Measurements from ENCODE around the gene PCDHB9. TPM values are rescaled to one million over a fixed set of nuclear protein-coding genes. Genes with fewer than 3 reads are reported as not detected.

PCDHB9 gene
- under 0.01 and 0.17 TPM in 2 replicates for total RNA-seq

GRCh38 chr5:141186897-141187512 lies at the start of gene PCDHB9:
Gene PCDHB9 (plus strand): TSS chr5:141187161. CDS start chr5:141187319, 158 bp downstream.

GRCh38 chr5:141149812-141150211 lies 37.1 kb upstream of the PCDHB9 start, which contains the start of gene PCDHB6:
Gene PCDHB6 (plus strand): TSS chr5:141150057. CDS start chr5:141150258, 201 bp downstream.

GRCh38 chr5:141172381-141173204 lies 14.4 kb upstream of the PCDHB9 start, which contains the start of gene PCDHB7:
Gene PCDHB7 (plus strand): TSS chr5:141172644. CDS start chr5:141172836, 192 bp downstream.

GRCh38 chr5:141177577-141178191 lies 9.3 kb upstream of the PCDHB9 start, which contains the start of gene PCDHB8:
Gene PCDHB8 (plus strand): TSS chr5:141177790. CDS start chr5:141178035, 245 bp downstream.

GRCh38 chr5:141182248-141182647 lies 4.7 kb upstream of the PCDHB9 start, which contains the start of gene PCDHB16:
Gene PCDHB16 (plus strand): TSS chr5:141182387. CDS start chr5:141182560, 173 bp downstream.

GRCh38 chr5:141192110-141192725 lies 5.3 kb downstream of the PCDHB9 start, which contains the start of gene PCDHB10:
Gene PCDHB10 (plus strand): TSS chr5:141192353. CDS start chr5:141192553, 200 bp downstream.

GRCh38 chr5:141199359-141200235 lies 12.6 kb downstream of the PCDHB9 start, which contains the start of gene PCDHB11:
Gene PCDHB11 (plus strand): TSS chr5:141199627. CDS start chr5:141199775, 148 bp downstream.

GRCh38 chr5:141208478-141208877 lies 21.5 kb downstream of the PCDHB9 start, which contains the start of gene PCDHB12:
Gene PCDHB12 (plus strand): TSS chr5:141208719. CDS start chr5:141208908, 189 bp downstream.

GRCh38 chr5:141213656-141214339 lies 26.8 kb downstream of the PCDHB9 start, which contains the start of gene PCDHB13:
Gene PCDHB13 (plus strand): TSS chr5:141213919. CDS start chr5:141214124, 205 bp downstream.

GRCh38 chr5:141223112-141223783 lies 36.3 kb downstream of the PCDHB9 start, which contains the start of gene PCDHB14:
Gene PCDHB14 (plus strand): TSS chr5:141223343. CDS start chr5:141223506, 163 bp downstream.

Other genes with a start within 250 kb of the PCDHB9 start
- gene PCDHAC2, start 220.7 kb upstream of the PCDHB9 start, total RNA-seq, result under 0.01 TPM in 1 of 2 replicates, not detected in the other
- not detected in 2 replicates for gene PCDHB1, start 135.8 kb upstream of the PCDHB9 start, total RNA-seq
- gene PCDHB2, start 92.5 kb upstream of the PCDHB9 start, total RNA-seq, result 0.58 and 3.0 TPM in 2 replicates
- 0.29 and 0.50 TPM in 2 replicates for gene PCDHB3, start 86.7 kb upstream of the PCDHB9 start, total RNA-seq
- 0.15 and 0.17 TPM in 2 replicates for gene PCDHB4, start 65.3 kb upstream of the PCDHB9 start, total RNA-seq
- 0.29 and 1.3 TPM in 2 replicates for gene PCDHB5, start 52.0 kb upstream of the PCDHB9 start, total RNA-seq
- 0.33 TPM in 1 of 2 replicates, not detected in the other for gene PCDHB6, start 37.1 kb upstream of the PCDHB9 start, total RNA-seq
- gene PCDHB7, start 14.5 kb upstream of the PCDHB9 start, total RNA-seq, result under 0.01 and 0.66 TPM in 2 replicates
- gene PCDHB8, start 9.4 kb upstream of the PCDHB9 start, total RNA-seq, result 0.50 TPM in 1 of 2 replicates, not detected in the other
- 0.15 and 0.50 TPM in 2 replicates for gene PCDHB16, start 4.8 kb upstream of the PCDHB9 start, total RNA-seq
- 0.15 and 0.66 TPM in 2 replicates for gene PCDHB10, start 5.2 kb downstream of the PCDHB9 start, total RNA-seq
- gene PCDHB11, start 12.5 kb downstream of the PCDHB9 start, total RNA-seq, result 0.50 TPM in 1 of 2 replicates, not detected in the other
- gene PCDHB12, start 21.6 kb downstream of the PCDHB9 start, total RNA-seq, result 0.15 and 0.33 TPM in 2 replicates
- under 0.01 and 1.3 TPM in 2 replicates for gene PCDHB13, start 26.8 kb downstream of the PCDHB9 start, total RNA-seq
- 0.15 and 1.2 TPM in 2 replicates for gene PCDHB14, start 36.2 kb downstream of the PCDHB9 start, total RNA-seq
- under 0.01 and 0.66 TPM in 2 replicates for gene PCDHB15, start 58.2 kb downstream of the PCDHB9 start, total RNA-seq
- 0.50 and 1.0 TPM in 2 replicates for gene SLC25A2, start 116.9 kb downstream of the PCDHB9 start, total RNA-seq
- gene TAF7, start 133.6 kb downstream of the PCDHB9 start, total RNA-seq, result 70.8 and 74.8 TPM in 2 replicates
- 1.3 and 2.3 TPM in 2 replicates for gene PCDHGA1, start 143.4 kb downstream of the PCDHB9 start, total RNA-seq
- gene PCDHGA2, start 151.6 kb downstream of the PCDHB9 start, total RNA-seq, result 3.3 and 6.6 TPM in 2 replicates
- 1.3 and 2.6 TPM in 2 replicates for gene PCDHGA3, start 156.7 kb downstream of the PCDHB9 start, total RNA-seq
- 4.4 and 4.5 TPM in 2 replicates for gene PCDHGB1, start 162.9 kb downstream of the PCDHB9 start, total RNA-seq
- 8.9 and 11.1 TPM in 2 replicates for gene PCDHGA4, start 167.9 kb downstream of the PCDHB9 start, total RNA-seq
- 5.1 TPM in 2 replicates for gene PCDHGB2, start 172.8 kb downstream of the PCDHB9 start, total RNA-seq
- 2.8 and 3.5 TPM in 2 replicates for gene PCDHGA5, start 177.0 kb downstream of the PCDHB9 start, total RNA-seq
- gene PCDHGB3, start 183.1 kb downstream of the PCDHB9 start, total RNA-seq, result 7.1 and 9.4 TPM in 2 replicates
- 4.8 and 6.3 TPM in 2 replicates for gene PCDHGA6, start 186.7 kb downstream of the PCDHB9 start, total RNA-seq
- 5.4 and 8.4 TPM in 2 replicates for gene PCDHGA7, start 195.6 kb downstream of the PCDHB9 start, total RNA-seq
- gene PCDHGB4, start 200.5 kb downstream of the PCDHB9 start, total RNA-seq, result 21.5 and 38.4 TPM in 2 replicates
- gene PCDHGA8, start 205.5 kb downstream of the PCDHB9 start, total RNA-seq, result 3.9 and 5.6 TPM in 2 replicates
- gene PCDHGB5, start 210.8 kb downstream of the PCDHB9 start, total RNA-seq, result 27.9 and 40.4 TPM in 2 replicates
- gene PCDHGA9, start 215.6 kb downstream of the PCDHB9 start, total RNA-seq, result 7.4 and 8.0 TPM in 2 replicates
- gene PCDHGB6, start 220.9 kb downstream of the PCDHB9 start, total RNA-seq, result 5.1 and 6.5 TPM in 2 replicates
- 13.8 and 14.7 TPM in 2 replicates for gene PCDHGA10, start 225.8 kb downstream of the PCDHB9 start, total RNA-seq
- 15.7 and 16.4 TPM in 2 replicates for gene PCDHGB7, start 230.5 kb downstream of the PCDHB9 start, total RNA-seq
- 23.0 and 26.9 TPM in 2 replicates for gene PCDHGA11, start 233.9 kb downstream of the PCDHB9 start, total RNA-seq
- gene PCDHGA12, start 243.3 kb downstream of the PCDHB9 start, total RNA-seq, result 26.0 and 35.4 TPM in 2 replicates